DOHH2 (cell line): Measurements from ENCODE around the gene ATP9B.

ENCODE experiments used
- EZH2phosphoT487 ChIP-seq: fragments of 200-600 bp; sonication (generic); IDR thresholded peaks from 2 replicates; pipeline ENCODE4 v1.6.1; 2017; ENCODE audit warnings: borderline replicate concordance, mild to moderate bottlenecking, antibody characterized with exemption, low read length, moderate library complexity, mixed read lengths
- TF ChIP-seq, protein P1 (sequence below): fragments of 200-600 bp; sonication (generic); IDR thresholded peaks from one replicate; pipeline ENCODE4 v1.5.1; 2014; ENCODE audit warnings: antibody characterized with exemption, mild to moderate bottlenecking, low read depth, low read length; ENCODE audit not compliant: poor library complexity, severe bottlenecking

DNA sequence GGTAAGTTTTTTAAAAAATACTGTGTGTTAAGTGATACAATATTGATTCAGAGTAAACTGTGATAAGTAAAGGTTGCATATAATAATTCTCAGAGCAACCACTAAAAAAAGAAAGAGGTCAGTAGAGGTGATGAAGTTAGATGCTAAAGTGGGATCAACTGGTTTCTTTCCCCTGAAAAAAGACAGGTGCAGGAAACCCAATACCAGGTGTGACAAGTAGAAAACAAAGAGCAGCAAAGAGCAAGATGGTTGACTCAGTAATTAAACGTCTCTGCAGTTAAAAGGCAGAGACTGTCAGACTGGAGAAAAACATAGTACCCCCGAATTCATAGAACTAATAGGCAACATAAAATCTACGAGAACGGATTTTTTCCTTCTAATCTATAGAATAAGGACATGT, 128.3 kb downstream of the ATP9B start:
- TF ChIP-seq, protein P1, sequence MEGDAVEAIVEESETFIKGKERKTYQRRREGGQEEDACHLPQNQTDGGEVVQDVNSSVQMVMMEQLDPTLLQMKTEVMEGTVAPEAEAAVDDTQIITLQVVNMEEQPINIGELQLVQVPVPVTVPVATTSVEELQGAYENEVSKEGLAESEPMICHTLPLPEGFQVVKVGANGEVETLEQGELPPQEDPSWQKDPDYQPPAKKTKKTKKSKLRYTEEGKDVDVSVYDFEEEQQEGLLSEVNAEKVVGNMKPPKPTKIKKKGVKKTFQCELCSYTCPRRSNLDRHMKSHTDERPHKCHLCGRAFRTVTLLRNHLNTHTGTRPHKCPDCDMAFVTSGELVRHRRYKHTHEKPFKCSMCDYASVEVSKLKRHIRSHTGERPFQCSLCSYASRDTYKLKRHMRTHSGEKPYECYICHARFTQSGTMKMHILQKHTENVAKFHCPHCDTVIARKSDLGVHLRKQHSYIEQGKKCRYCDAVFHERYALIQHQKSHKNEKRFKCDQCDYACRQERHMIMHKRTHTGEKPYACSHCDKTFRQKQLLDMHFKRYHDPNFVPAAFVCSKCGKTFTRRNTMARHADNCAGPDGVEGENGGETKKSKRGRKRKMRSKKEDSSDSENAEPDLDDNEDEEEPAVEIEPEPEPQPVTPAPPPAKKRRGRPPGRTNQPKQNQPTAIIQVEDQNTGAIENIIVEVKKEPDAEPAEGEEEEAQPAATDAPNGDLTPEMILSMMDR: no peak
- no peak for TF ChIP-seq EZH2phosphoT487
